ENCODE measurements around the gene ZFYVE9. TPM values are rescaled to one million over a fixed set of nuclear protein-coding genes. Genes with fewer than 3 reads are reported as not detected.

The ZFYVE9 gene
- total and polyA plus RNA-seq, 2 of the 8 experiments (the other 6 are each of a cell fraction or from before 2014, with no cell fraction given): 5.8 to 26.5 TPM

- TF ChIP-seq CHD7 (IDR thresholded peaks at IDR 0.05; ENCODE audit: insufficient replicate concordance, low read length) (no peak), BACH1 (IDR thresholded peaks at IDR 0.05; ENCODE audit: low read length) (no peak), TAF7 (optimal IDR thresholded peaks at IDR 0.05; ENCODE audit: borderline replicate concordance, low read depth, low read length) (no peak), CHD1 (IDR thresholded peaks at IDR 0.05; ENCODE audit: low read depth, low read length) (no peak), NANOG (IDR thresholded peaks at IDR 0.05; ENCODE audit: insufficient read depth, low read depth, low read length, poor library complexity, severe bottlenecking) (no peak)
Observed at GRCh38 chr1:52164604-52165003, 22.7 kb downstream of the ZFYVE9 start (continued).

Data from H1 (cell line).